HEK293 (cell line): Measurements from ENCODE around the gene RTBDN.

Experiments used
- CTCF ChIA-PET: fragments of 350-600 bp; formaldehyde crosslinking; extraction: SDS; loops from one replicate; lab custom pipeline; 2021; ENCODE audit warnings: antibody characterized with exemption; lab: Yijun Ruan, JAX
- POLR2A ChIA-PET: fragments of 300-600 bp; formaldehyde crosslinking; extraction: SDS; loops from one replicate; lab custom pipeline; 2020; ENCODE audit warnings: antibody characterized with exemption, inconsistent platforms; lab: Yijun Ruan, JAX
- H3K27ac ChIP-seq: fragments of 200-500 bp; sonication (Bioruptor generic); 2 replicates; pipeline ENCODE4 v1.5.1; 2014; ENCODE audit warnings: low read depth, low read length, control low read depth, inconsistent platforms; ENCODE audit errors: extremely low read depth
- H3K36me3 ChIP-seq, 2 experiments: fragments of 200-500 bp in 1 of 2; sonication (Bioruptor generic) in 1 of 2; 1 replicate in 1 of 2; 2 replicates in 1 of 2; pipeline ENCODE4 v1.5.1; 2014 to 2017; ENCODE audit warnings: inconsistent platforms in 2 of 2, low read length in 2 of 2; ENCODE audit not compliant: control insufficient read depth in 2 of 2, insufficient read depth in 1 of 2
- H3K4me1 ChIP-seq: fragments of 200-500 bp; sonication (Bioruptor generic); 2 replicates; pipeline ENCODE4 v1.5.1; 2014; ENCODE audit warnings: mild to moderate bottlenecking, low read length, inconsistent platforms; ENCODE audit not compliant: control insufficient read depth, insufficient read depth
- H3K4me3 ChIP-seq: 2 replicates; pipeline ENCODE4 v1.5.1; 2011; ENCODE audit warnings: low read depth, mild to moderate bottlenecking, control low read depth, low read length, moderate library complexity
- H3K9me3 ChIP-seq: fragments of 200-500 bp; sonication (Bioruptor generic); 2 replicates; pipeline ENCODE4 v1.5.1; 2014; ENCODE audit warnings: low read depth, low read length, inconsistent platforms; ENCODE audit not compliant: control insufficient read depth, insufficient read depth
- EGR2 ChIP-seq: fragments of 450-650 bp; formaldehyde crosslinking; IDR thresholded peaks from 2 replicates; pipeline ENCODE4 v1.5.1; 2016; ENCODE audit warnings: low read depth, missing biosample characterization, missing genetic modification characterization
- GLIS2 ChIP-seq: fragments of 450-650 bp; formaldehyde crosslinking; IDR thresholded peaks from 2 replicates; pipeline ENCODE4 v1.5.1; 2016; ENCODE audit warnings: missing biosample characterization, missing genetic modification characterization
- KLF1 ChIP-seq: fragments of 450-650 bp; formaldehyde crosslinking; IDR thresholded peaks from 2 replicates; pipeline ENCODE4 v1.5.1; 2016; ENCODE audit warnings: missing biosample characterization, missing genetic modification characterization
- KLF9 ChIP-seq: fragments of 450-650 bp; formaldehyde crosslinking; IDR thresholded peaks from 2 replicates; pipeline ENCODE4 v1.5.1; 2016; ENCODE audit warnings: missing biosample characterization, missing genetic modification characterization, low read depth
- OSR2 ChIP-seq: fragments of 450-650 bp; formaldehyde crosslinking; IDR thresholded peaks from 2 replicates; pipeline ENCODE4 v1.5.1; 2016; ENCODE audit warnings: missing biosample characterization, missing genetic modification characterization
- SP2 ChIP-seq: fragments of 450-650 bp; formaldehyde crosslinking; IDR thresholded peaks from 2 replicates; pipeline ENCODE4 v1.5.1; 2016; ENCODE audit warnings: missing biosample characterization, missing genetic modification characterization
- SP7 ChIP-seq: fragments of 450-650 bp; formaldehyde crosslinking; IDR thresholded peaks from 2 replicates; pipeline ENCODE4 v1.5.1; 2016; ENCODE audit warnings: missing biosample characterization, missing genetic modification characterization
- YY1 ChIP-seq: fragments of 450-650 bp; formaldehyde crosslinking; IDR thresholded peaks from 2 replicates; pipeline ENCODE4 v1.5.1; 2018; ENCODE audit warnings: missing biosample characterization, missing genetic modification characterization
- YY2 ChIP-seq: fragments of 450-650 bp; formaldehyde crosslinking; IDR thresholded peaks from 2 replicates; pipeline ENCODE4 v1.5.1; 2016; ENCODE audit warnings: missing biosample characterization, missing genetic modification characterization
- ZBTB20 ChIP-seq: fragments of 450-650 bp; formaldehyde crosslinking; IDR thresholded peaks from 2 replicates; pipeline ENCODE4 v1.5.1; 2016; ENCODE audit warnings: missing biosample characterization, missing genetic modification characterization
- ZFHX2 ChIP-seq: fragments of 450-650 bp; formaldehyde crosslinking; conservative IDR thresholded peaks from 2 replicates; pipeline ENCODE4 v1.5.1; 2016; ENCODE audit warnings: missing biosample characterization, missing genetic modification characterization
- ZNF112 ChIP-seq: fragments of 450-650 bp; formaldehyde crosslinking; IDR thresholded peaks from 2 replicates; pipeline ENCODE4 v1.5.0; 2017; ENCODE audit warnings: missing biosample characterization, missing genetic modification characterization
- ZNF175 ChIP-seq: fragments of 450-650 bp; formaldehyde crosslinking; IDR thresholded peaks from 2 replicates; pipeline ENCODE4 v1.5.1; 2016; ENCODE audit warnings: missing biosample characterization, missing genetic modification characterization
- ZNF211 ChIP-seq: fragments of 450-650 bp; formaldehyde crosslinking; IDR thresholded peaks from 2 replicates; pipeline ENCODE4 v1.5.1; 2016; ENCODE audit warnings: low read depth, missing biosample characterization, missing genetic modification characterization
- ZNF223 ChIP-seq: fragments of 450-650 bp; formaldehyde crosslinking; IDR thresholded peaks from 2 replicates; pipeline ENCODE4 v1.5.1; 2016; ENCODE audit warnings: missing biosample characterization, missing genetic modification characterization
- ZNF24 ChIP-seq: fragments of 450-650 bp; formaldehyde crosslinking; IDR thresholded peaks from 2 replicates; pipeline ENCODE4 v1.5.1; 2016; ENCODE audit warnings: missing biosample characterization, missing genetic modification characterization
- ZNF350 ChIP-seq: fragments of 450-650 bp; formaldehyde crosslinking; IDR thresholded peaks from 2 replicates; pipeline ENCODE4 v1.5.0; 2017; ENCODE audit warnings: missing biosample characterization, mild to moderate bottlenecking, missing genetic modification characterization
- ZNF394 ChIP-seq: fragments of 450-650 bp; formaldehyde crosslinking; IDR thresholded peaks from 2 replicates; pipeline ENCODE4 v1.5.1; 2016; ENCODE audit warnings: missing biosample characterization, missing genetic modification characterization, mild to moderate bottlenecking, moderate library complexity, borderline replicate concordance
- ZNF501 ChIP-seq: fragments of 450-650 bp; formaldehyde crosslinking; IDR thresholded peaks from 2 replicates; pipeline ENCODE4 v1.5.1; 2016; ENCODE audit warnings: missing biosample characterization, missing genetic modification characterization
- ZNF596 ChIP-seq: fragments of 450-650 bp; IDR thresholded peaks from 2 replicates; pipeline ENCODE4 v1.5.0; 2018; ENCODE audit warnings: missing biosample characterization, mild to moderate bottlenecking, missing genetic modification characterization, moderate library complexity
- ZNF610 ChIP-seq: fragments of 450-650 bp; formaldehyde crosslinking; IDR thresholded peaks from 2 replicates; pipeline ENCODE4 v1.5.1; 2016; ENCODE audit warnings: missing biosample characterization, missing genetic modification characterization, borderline replicate concordance
- TF ChIP-seq, protein P1 (sequence below): fragments of 450-650 bp; formaldehyde crosslinking; IDR thresholded peaks from 2 replicates; pipeline ENCODE4 v1.5.1; 2016; ENCODE audit warnings: missing biosample characterization, missing genetic modification characterization
- TF ChIP-seq, protein P2 (sequence below): fragments of 450-650 bp; formaldehyde crosslinking; IDR thresholded peaks from 2 replicates; pipeline ENCODE4 v1.5.1; 2016; ENCODE audit warnings: missing biosample characterization, missing genetic modification characterization
- TF ChIP-seq, protein P3 (sequence below): fragments of 450-650 bp; formaldehyde crosslinking; IDR thresholded peaks from 2 replicates; pipeline ENCODE4 v1.5.1; 2016; ENCODE audit warnings: missing biosample characterization, missing genetic modification characterization, borderline replicate concordance
- TF ChIP-seq, protein P4 (sequence below): fragments of 450-650 bp; formaldehyde crosslinking; IDR thresholded peaks from 2 replicates; pipeline ENCODE4 v1.5.1; 2016; ENCODE audit warnings: missing biosample characterization, missing genetic modification characterization

RTBDN gene

DNA sequence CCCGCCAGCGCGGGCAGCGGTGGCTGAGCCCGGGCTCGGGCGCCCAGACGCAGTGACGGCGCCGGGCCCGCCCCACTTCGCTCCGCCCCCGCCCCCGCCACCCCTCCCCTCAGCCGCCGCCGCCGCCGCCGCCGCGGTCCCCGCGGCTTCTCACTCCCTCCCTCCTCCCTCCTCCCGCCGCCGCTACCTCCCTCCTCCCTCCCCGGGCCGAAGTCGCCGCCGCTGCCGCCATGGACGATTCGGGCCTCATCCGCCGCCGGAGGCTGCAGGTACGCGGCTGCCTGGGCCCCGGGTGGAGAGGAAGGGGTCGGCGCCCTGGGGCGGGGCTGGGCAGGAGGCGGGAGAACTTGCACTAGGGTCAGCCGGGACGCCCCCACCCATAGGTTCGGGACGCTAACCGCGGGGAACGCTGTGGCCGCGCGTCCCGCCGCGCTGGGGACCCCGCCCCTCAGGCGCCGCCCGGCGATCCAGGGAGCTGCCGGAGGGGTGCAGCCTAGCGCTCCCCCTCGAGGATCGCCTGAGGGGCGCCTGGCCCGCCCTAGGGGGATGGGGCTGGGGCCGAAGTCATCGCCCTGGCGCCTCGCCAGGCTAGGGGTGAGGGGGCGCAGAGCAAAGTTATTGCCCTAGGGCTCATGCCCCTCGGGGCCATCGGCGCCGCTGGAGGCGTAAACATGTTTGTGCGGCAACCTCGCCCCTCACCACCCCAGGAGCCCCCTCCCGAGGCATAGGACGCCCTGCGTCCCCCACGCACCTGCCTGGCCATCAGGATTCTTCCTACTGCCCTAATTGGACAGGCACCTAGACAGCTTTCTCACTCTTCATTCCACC lies 427 bp downstream of the RTBDN start:
- ChIA-PET CTCF (interaction anchor here (0.6 to 1.9 kb wide), 7 partner anchors 8 to 94 kb away, joined by 3 to 15 read pairs (median 3); no protein-coding TSS in a partner anchor), POLR2A (interaction anchor here (1.4 to 1.5 kb wide), 2 partner anchors 28 to 47 kb away, joined by 3 to 6 read pairs; partner anchors contain the start of genes DNASE2 and RNASEH2A)
- Histone ChIP-seq H3K4me3 (peak overlapping the region; percentile 58), H3K36me3 (no peaks in the 10 kb centered on the region), H3K4me1 (0 out of 2 replicates have a peak, but pooled peaks cover 2% of the 10 kb centered on the region), H3K9me3 (no peaks in the 10 kb centered on the region), H3K27ac (no peak overlapping the region; the same call in 1 of the 2 replicates)
- TF ChIP-seq, protein P1, sequence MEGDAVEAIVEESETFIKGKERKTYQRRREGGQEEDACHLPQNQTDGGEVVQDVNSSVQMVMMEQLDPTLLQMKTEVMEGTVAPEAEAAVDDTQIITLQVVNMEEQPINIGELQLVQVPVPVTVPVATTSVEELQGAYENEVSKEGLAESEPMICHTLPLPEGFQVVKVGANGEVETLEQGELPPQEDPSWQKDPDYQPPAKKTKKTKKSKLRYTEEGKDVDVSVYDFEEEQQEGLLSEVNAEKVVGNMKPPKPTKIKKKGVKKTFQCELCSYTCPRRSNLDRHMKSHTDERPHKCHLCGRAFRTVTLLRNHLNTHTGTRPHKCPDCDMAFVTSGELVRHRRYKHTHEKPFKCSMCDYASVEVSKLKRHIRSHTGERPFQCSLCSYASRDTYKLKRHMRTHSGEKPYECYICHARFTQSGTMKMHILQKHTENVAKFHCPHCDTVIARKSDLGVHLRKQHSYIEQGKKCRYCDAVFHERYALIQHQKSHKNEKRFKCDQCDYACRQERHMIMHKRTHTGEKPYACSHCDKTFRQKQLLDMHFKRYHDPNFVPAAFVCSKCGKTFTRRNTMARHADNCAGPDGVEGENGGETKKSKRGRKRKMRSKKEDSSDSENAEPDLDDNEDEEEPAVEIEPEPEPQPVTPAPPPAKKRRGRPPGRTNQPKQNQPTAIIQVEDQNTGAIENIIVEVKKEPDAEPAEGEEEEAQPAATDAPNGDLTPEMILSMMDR (tag by site-specific recombination): peak; percentile 57
- TF ChIP-seq KLF1 (tag by site-specific recombination) (peak; percentile 81), EGR2 (tag by site-specific recombination) (peak; percentile 90; the same call in 1 of the 2 replicates), GLIS2 (tag by site-specific recombination) (peak; percentile 92), ZNF24 (tag by site-specific recombination) (no peak), ZNF610 (tag by site-specific recombination) (0 out of 2 replicates have a peak, but pooled peaks have one; percentile 19), ZNF112 (tag by site-specific recombination) (no peak), YY2 (peak; percentile 71), YY1 (tag by site-specific recombination) (peak; percentile 67; the same call in 1 of the 2 replicates), ZNF394 (tag by site-specific recombination) (0 out of 2 replicates have a peak, but pooled peaks have one; percentile 10), ZNF175 (tag by site-specific recombination) (no peak), OSR2 (tag by site-specific recombination) (0 out of 2 replicates have a peak, but pooled peaks have one; percentile 6), ZNF596 (tag by site-specific recombination) (0 out of 2 replicates have a peak, but pooled peaks have one; percentile 6), ZNF501 (tag by site-specific recombination) (no peak), ZBTB20 (peak; percentile 29; the same call in 1 of the 2 replicates), SP7 (tag by site-specific recombination) (0 out of 2 replicates have a peak, but pooled peaks have one; percentile 33), KLF9 (peak; percentile 78), ZNF350 (tag by site-specific recombination) (no peak), ZNF211 (tag by site-specific recombination) (no peak), SP2 (peak; percentile 34; the same call in 1 of the 2 replicates), ZNF223 (tag by site-specific recombination) (no peak), ZFHX2 (tag by site-specific recombination) (peak; percentile 95)
- TF ChIP-seq, protein P2, sequence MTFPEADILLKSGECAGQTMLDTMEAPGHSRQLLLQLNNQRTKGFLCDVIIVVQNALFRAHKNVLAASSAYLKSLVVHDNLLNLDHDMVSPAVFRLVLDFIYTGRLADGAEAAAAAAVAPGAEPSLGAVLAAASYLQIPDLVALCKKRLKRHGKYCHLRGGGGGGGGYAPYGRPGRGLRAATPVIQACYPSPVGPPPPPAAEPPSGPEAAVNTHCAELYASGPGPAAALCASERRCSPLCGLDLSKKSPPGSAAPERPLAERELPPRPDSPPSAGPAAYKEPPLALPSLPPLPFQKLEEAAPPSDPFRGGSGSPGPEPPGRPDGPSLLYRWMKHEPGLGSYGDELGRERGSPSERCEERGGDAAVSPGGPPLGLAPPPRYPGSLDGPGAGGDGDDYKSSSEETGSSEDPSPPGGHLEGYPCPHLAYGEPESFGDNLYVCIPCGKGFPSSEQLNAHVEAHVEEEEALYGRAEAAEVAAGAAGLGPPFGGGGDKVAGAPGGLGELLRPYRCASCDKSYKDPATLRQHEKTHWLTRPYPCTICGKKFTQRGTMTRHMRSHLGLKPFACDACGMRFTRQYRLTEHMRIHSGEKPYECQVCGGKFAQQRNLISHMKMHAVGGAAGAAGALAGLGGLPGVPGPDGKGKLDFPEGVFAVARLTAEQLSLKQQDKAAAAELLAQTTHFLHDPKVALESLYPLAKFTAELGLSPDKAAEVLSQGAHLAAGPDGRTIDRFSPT (tag by site-specific recombination): peak; percentile 70; the same call in 1 of the 2 replicates
- TF ChIP-seq, protein P3, sequence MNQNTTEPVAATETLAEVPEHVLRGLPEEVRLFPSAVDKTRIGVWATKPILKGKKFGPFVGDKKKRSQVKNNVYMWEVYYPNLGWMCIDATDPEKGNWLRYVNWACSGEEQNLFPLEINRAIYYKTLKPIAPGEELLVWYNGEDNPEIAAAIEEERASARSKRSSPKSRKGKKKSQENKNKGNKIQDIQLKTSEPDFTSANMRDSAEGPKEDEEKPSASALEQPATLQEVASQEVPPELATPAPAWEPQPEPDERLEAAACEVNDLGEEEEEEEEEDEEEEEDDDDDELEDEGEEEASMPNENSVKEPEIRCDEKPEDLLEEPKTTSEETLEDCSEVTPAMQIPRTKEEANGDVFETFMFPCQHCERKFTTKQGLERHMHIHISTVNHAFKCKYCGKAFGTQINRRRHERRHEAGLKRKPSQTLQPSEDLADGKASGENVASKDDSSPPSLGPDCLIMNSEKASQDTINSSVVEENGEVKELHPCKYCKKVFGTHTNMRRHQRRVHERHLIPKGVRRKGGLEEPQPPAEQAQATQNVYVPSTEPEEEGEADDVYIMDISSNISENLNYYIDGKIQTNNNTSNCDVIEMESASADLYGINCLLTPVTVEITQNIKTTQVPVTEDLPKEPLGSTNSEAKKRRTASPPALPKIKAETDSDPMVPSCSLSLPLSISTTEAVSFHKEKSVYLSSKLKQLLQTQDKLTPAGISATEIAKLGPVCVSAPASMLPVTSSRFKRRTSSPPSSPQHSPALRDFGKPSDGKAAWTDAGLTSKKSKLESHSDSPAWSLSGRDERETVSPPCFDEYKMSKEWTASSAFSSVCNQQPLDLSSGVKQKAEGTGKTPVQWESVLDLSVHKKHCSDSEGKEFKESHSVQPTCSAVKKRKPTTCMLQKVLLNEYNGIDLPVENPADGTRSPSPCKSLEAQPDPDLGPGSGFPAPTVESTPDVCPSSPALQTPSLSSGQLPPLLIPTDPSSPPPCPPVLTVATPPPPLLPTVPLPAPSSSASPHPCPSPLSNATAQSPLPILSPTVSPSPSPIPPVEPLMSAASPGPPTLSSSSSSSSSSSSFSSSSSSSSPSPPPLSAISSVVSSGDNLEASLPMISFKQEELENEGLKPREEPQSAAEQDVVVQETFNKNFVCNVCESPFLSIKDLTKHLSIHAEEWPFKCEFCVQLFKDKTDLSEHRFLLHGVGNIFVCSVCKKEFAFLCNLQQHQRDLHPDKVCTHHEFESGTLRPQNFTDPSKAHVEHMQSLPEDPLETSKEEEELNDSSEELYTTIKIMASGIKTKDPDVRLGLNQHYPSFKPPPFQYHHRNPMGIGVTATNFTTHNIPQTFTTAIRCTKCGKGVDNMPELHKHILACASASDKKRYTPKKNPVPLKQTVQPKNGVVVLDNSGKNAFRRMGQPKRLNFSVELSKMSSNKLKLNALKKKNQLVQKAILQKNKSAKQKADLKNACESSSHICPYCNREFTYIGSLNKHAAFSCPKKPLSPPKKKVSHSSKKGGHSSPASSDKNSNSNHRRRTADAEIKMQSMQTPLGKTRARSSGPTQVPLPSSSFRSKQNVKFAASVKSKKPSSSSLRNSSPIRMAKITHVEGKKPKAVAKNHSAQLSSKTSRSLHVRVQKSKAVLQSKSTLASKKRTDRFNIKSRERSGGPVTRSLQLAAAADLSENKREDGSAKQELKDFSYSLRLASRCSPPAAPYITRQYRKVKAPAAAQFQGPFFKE (tag by site-specific recombination): no peak
- TF ChIP-seq, protein P4, sequence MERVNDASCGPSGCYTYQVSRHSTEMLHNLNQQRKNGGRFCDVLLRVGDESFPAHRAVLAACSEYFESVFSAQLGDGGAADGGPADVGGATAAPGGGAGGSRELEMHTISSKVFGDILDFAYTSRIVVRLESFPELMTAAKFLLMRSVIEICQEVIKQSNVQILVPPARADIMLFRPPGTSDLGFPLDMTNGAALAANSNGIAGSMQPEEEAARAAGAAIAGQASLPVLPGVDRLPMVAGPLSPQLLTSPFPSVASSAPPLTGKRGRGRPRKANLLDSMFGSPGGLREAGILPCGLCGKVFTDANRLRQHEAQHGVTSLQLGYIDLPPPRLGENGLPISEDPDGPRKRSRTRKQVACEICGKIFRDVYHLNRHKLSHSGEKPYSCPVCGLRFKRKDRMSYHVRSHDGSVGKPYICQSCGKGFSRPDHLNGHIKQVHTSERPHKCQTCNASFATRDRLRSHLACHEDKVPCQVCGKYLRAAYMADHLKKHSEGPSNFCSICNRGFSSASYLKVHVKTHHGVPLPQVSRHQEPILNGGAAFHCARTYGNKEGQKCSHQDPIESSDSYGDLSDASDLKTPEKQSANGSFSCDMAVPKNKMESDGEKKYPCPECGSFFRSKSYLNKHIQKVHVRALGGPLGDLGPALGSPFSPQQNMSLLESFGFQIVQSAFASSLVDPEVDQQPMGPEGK: peak; percentile 76
